Epidermal melanocyte (primary cell): ENCODE results near the gene ASH1L.
"Not testable (repeated sequence)": the region's sequence is repeated elsewhere in the genome, so short reads cannot be mapped to it uniquely, and the experiment has no call there.

ENCODE experiments used
- DNase-seq: peaks from one replicate; pipeline ENCODE4 v3.0.0; 2011; ENCODE audit warnings: low spot score; ENCODE audit not compliant: insufficient read length

The ASH1L gene

GRCh38 chr1:155488419-155488818, 74.2 kb downstream of the ASH1L start:
- DNase-seq, result not testable (repeated sequence)

- DNase-seq, result no peak
These were observed 75.1 kb downstream of the ASH1L start for GRCh38 chr1:155487541-155487940.

- not testable (repeated sequence) for DNase-seq
These were observed 75.7 kb downstream of the ASH1L start for GRCh38 chr1:155486952-155487351.

GRCh38 chr1:155485945-155486344, 76.7 kb downstream of the ASH1L start:
- no peak for DNase-seq

- no peak for DNase-seq
These were observed 77.4 kb downstream of the ASH1L start for GRCh38 chr1:155485222-155485621.

GRCh38 chr1:155481741-155482241, 80.8 kb downstream of the ASH1L start:
- no peak for DNase-seq

- no peak for DNase-seq
These were observed 83.4 kb downstream of the ASH1L start for GRCh38 chr1:155479205-155479604.

GRCh38 chr1:155478270-155478852, 84.2 kb downstream of the ASH1L start:
- no peak for DNase-seq

- no peak for DNase-seq
These were observed 88.5 kb downstream of the ASH1L start for GRCh38 chr1:155474146-155474545.

- no peak for DNase-seq
These were observed 89.3 kb downstream of the ASH1L start for GRCh38 chr1:155473151-155473821.

GRCh38 chr1:155472491-155473083, 90.0 kb downstream of the ASH1L start:
- DNase-seq, result no peak

GRCh38 chr1:155471891-155472290, 90.7 kb downstream of the ASH1L start:
- no peak for DNase-seq

GRCh38 chr1:155471026-155471425, 91.6 kb downstream of the ASH1L start:
- no peak for DNase-seq

GRCh38 chr1:155466996-155467395, 95.6 kb downstream of the ASH1L start:
- no peak for DNase-seq

- no peak for DNase-seq
These were observed 96.0 kb downstream of the ASH1L start for GRCh38 chr1:155466617-155466972.

GRCh38 chr1:155463865-155464650, 98.5 kb downstream of the ASH1L start:
- DNase-seq, result no peak

GRCh38 chr1:155458111-155458510, 104.5 kb downstream of the ASH1L start:
- DNase-seq, result no peak

- no peak for DNase-seq
These were observed 105.3 kb downstream of the ASH1L start for GRCh38 chr1:155457266-155457665.

GRCh38 chr1:155455588-155456195, 106.9 kb downstream of the ASH1L start:
- DNase-seq, result no peak

GRCh38 chr1:155454096-155454495, 108.5 kb downstream of the ASH1L start:
- no peak for DNase-seq

- no peak for DNase-seq
These were observed 109.5 kb downstream of the ASH1L start for GRCh38 chr1:155453141-155453540.

GRCh38 chr1:155451199-155451598, 111.4 kb downstream of the ASH1L start:
- DNase-seq, result no peak
